CD14-positive monocyte (primary cell): ENCODE measurements around the gene SNX20. TPM values are rescaled to one million over a fixed set of nuclear protein-coding genes. Genes with fewer than 3 reads are reported as not detected.

ENCODE experiments used
- DNase-seq, 3 donors: peaks; one replicate each; pipeline ENCODE4 v3.0.0-alpha.2; 2011 to 2022
- H2AFZ ChIP-seq: 2 replicates; pipeline ENCODE4 v1.6.0; 2012; ENCODE audit warnings: mild to moderate bottlenecking, low read depth, low read length, inconsistent platforms; ENCODE audit not compliant: insufficient read depth, poor library complexity, severe bottlenecking
- H3K27ac ChIP-seq, 2 donors: 1 replicate in 1 of 2; 2 replicates in 1 of 2; pipeline ENCODE4 v1.5.1; 2012 to 2013; ENCODE audit warnings: low read length in 2 of 2, control low read depth in 1 of 2, inconsistent platforms in 1 of 2, low read depth in 1 of 2, mild to moderate bottlenecking in 1 of 2
- H3K27me3 ChIP-seq, 2 donors: one replicate each; pipeline versions ENCODE4 v1.6.0 to v1.6.1; 2011 to 2013; ENCODE audit warnings: low read length in 2 of 2; ENCODE audit not compliant: control insufficient read depth in 2 of 2, insufficient read depth in 2 of 2
- H3K36me3 ChIP-seq, 2 donors: replicated peaks in 1 of 2; 1 replicate in 1 of 2; 2 replicates in 1 of 2; pipeline versions ENCODE4 v1.5.1 to v1.6.1; 2012 to 2013; ENCODE audit warnings: low read length in 2 of 2, control low read depth in 1 of 2, inconsistent platforms in 1 of 2, mild to moderate bottlenecking in 1 of 2; ENCODE audit not compliant: insufficient read depth in 2 of 2, control insufficient read depth in 1 of 2
- H3K4me1 ChIP-seq, 2 donors: 1 replicate in 1 of 2; 2 replicates in 1 of 2; pipeline versions ENCODE4 v1.5.1 to v1.6.1; 2012 to 2013; ENCODE audit warnings: low read length in 2 of 2, control low read depth in 1 of 2, inconsistent platforms in 1 of 2, mild to moderate bottlenecking in 1 of 2, moderate library complexity in 1 of 2; ENCODE audit not compliant: insufficient read depth in 2 of 2, control insufficient read depth in 1 of 2
- H3K4me2 ChIP-seq: replicated peaks from 2 replicates; pipeline ENCODE3; 2012; ENCODE audit warnings: low read length, moderate library complexity, mild to moderate bottlenecking; ENCODE audit not compliant: poor library complexity, severe bottlenecking; ENCODE audit errors: extremely low read depth
- H3K4me3 ChIP-seq, 3 experiments: fragments of 200-600 bp in 1 of 3; sonication (generic) in 1 of 3; replicated peaks in 1 of 3; 1 replicate in 2 of 3; 2 replicates in 1 of 3; pipeline ENCODE4 v1.5.1; 2011 to 2013; ENCODE audit warnings: low read length in 3 of 3, mild to moderate bottlenecking in 3 of 3, control low read depth in 2 of 3, low read depth in 2 of 3, inconsistent platforms in 1 of 3, moderate library complexity in 1 of 3
- H3K79me2 ChIP-seq: 2 replicates; pipeline ENCODE4 v1.6.0; 2012; ENCODE audit warnings: mild to moderate bottlenecking, control low read depth, inconsistent platforms, low read length, moderate library complexity; ENCODE audit not compliant: insufficient read depth
- H3K9ac ChIP-seq: 2 replicates; pipeline ENCODE4 v1.6.0; 2017; ENCODE audit warnings: low read length, mild to moderate bottlenecking; ENCODE audit not compliant: insufficient read depth, poor library complexity, severe bottlenecking
- H3K9me3 ChIP-seq, 2 donors: replicated peaks in 1 of 2; 1 replicate in 1 of 2; 2 replicates in 1 of 2; pipeline versions ENCODE4 v1.5.1 to v1.6.1; 2012 to 2013; ENCODE audit warnings: low read length in 2 of 2, control low read depth in 1 of 2; ENCODE audit not compliant: control insufficient read depth in 1 of 2, insufficient read depth in 1 of 2
- H4K20me1 ChIP-seq: 2 replicates; pipeline ENCODE4 v1.6.0; 2012; ENCODE audit warnings: mild to moderate bottlenecking, low read length, control low read depth, moderate library complexity; ENCODE audit not compliant: insufficient read depth
- H3K27ac Mint-ChIP-seq, 7 donors: one replicate each; pipeline ENCODE4 v1.8.0; 2020; ENCODE audit warnings: mild to moderate bottlenecking in 7 of 7, mixed read lengths in 7 of 7, moderate library complexity in 6 of 7, inconsistent platforms in 2 of 7
- H3K27me3 Mint-ChIP-seq, 3 donors: one replicate each; pipeline ENCODE4 v1.8.0; 2021 to 2022; ENCODE audit warnings: low read depth in 3 of 3, mild to moderate bottlenecking in 3 of 3, mixed read lengths in 3 of 3, moderate library complexity in 3 of 3, inconsistent platforms in 1 of 3
- H3K36me3 Mint-ChIP-seq, 2 donors: one replicate each; pipeline ENCODE4 v1.8.0; 2020; ENCODE audit warnings: mixed read lengths in 2 of 2, inconsistent platforms in 1 of 2, mild to moderate bottlenecking in 1 of 2
- H3K4me1 Mint-ChIP-seq: one replicate; pipeline ENCODE4 v1.8.0; 2020; ENCODE audit warnings: mild to moderate bottlenecking, mixed read lengths
- H3K4me3 Mint-ChIP-seq, 2 donors: one replicate each; pipeline ENCODE4 v1.8.0; 2020; ENCODE audit warnings: mild to moderate bottlenecking in 2 of 2, mixed read lengths in 2 of 2, moderate library complexity in 1 of 2
- H3K9me3 Mint-ChIP-seq, 7 donors: one replicate each; pipeline ENCODE4 v1.8.0; 2020 to 2022; ENCODE audit warnings: mixed read lengths in 7 of 7, mild to moderate bottlenecking in 6 of 7, moderate library complexity in 6 of 7, inconsistent platforms in 2 of 7
- WGBS: methylation state at CpG from one replicate; pipeline ENCODE4 v1.1.5; 2013; ENCODE audit warnings: missing lambda C conversion rate; ENCODE audit not compliant: insufficient coverage; 5-methylcytosine and 5-hydroxymethylcytosine counted together
- intact Hi-C, 2 donors: fragments of 100-400 bp; cut with micrococcal nuclease; formaldehyde crosslinking; loops; one replicate each; pipeline versions ENCODE4 v1.15.0 to v1.15.1; 2023
- polyA plus RNA-seq, 3 donors: library from polyadenylated mRNA; depleted of rRNA in 1 of 3; unstranded in 2 of 3; stranded (reverse) in 1 of 3; fragments of 300-500 nt in 2 of 3; fragments of >200 nt in 1 of 3; fragmentation: Illumina TruSeq in 2 of 3; gene quantifications; 1 replicate in 2 of 3; 2 replicates in 1 of 3; pipeline ENCODE4 v1.2.3, GENCODE V29; 2012 to 2021
- TF ChIP-seq, protein P1 (sequence below): fragments of 200-600 bp; IDR thresholded peaks from one replicate; pipeline ENCODE4 v1.8.0; 2022; ENCODE audit warnings: antibody characterized with exemption, mild to moderate bottlenecking

SNX20 gene
- polyA plus RNA-seq, 3 donors: 51.0 to 83.2 (median 52.0) TPM

DNA sequence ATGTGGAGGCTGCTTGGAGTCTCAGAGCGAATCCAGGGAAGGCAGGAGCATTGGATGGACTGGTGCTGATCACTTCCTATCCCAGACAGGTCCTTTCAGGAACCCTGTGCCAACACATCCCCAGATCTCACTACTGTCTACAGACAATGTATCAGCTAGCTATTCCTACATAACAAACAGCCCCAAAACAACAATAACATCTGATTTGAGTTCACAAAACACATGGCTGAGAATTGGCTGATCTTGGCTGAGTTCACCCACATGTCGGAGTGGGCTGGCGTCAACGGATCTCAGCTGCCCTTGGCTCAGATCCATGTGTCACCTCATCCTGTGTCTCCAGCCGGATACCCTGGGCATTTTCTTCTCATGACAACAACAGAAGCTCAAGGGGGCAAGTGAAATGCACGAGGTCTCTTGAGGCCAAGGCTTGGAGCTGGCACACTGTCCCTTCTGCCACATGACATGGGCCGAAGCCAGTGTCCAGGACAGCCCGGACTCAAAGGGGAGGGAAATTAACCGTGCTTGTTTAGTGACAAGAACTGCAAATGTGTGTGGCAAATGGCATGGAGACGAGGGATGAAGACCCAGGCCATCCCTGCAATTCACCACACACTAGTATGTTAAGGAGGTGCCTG is 18.7 kb downstream of the SNX20 start:
- Histone ChIP-seq H3K4me2 (no peak overlapping the region), H3K9me3 (no peaks in the 10 kb centered on the region), H3K27me3 (no peaks in the 10 kb centered on the region), H3K9ac (no peak overlapping the region), H2AFZ (no peak overlapping the region), H3K27ac (no peak overlapping the region), H3K36me3 (no peaks in the 10 kb centered on the region), H3K79me2 (no peaks in the 10 kb centered on the region), H3K4me1 (peaks cover 27 to 36% of the 10 kb centered on the region in 2 donors), H3K4me3 (no peak overlapping the region), H4K20me1 (no peaks in the 10 kb centered on the region)
- Mint-ChIP-seq H3K27me3 (peaks cover 0 to 2% (median 0%) of the 10 kb centered on the region in 3 donors), H3K9me3 (peaks cover 0 to 5% (median 5%) of the 10 kb centered on the region in 7 donors), H3K4me1 (peaks cover 36% of the 10 kb centered on the region), H3K36me3 (peaks cover 7 to 9% of the 10 kb centered on the region in 2 donors), H3K27ac (no peak overlapping the region), H3K4me3 (no peak overlapping the region)
- TF ChIP-seq, protein P1, sequence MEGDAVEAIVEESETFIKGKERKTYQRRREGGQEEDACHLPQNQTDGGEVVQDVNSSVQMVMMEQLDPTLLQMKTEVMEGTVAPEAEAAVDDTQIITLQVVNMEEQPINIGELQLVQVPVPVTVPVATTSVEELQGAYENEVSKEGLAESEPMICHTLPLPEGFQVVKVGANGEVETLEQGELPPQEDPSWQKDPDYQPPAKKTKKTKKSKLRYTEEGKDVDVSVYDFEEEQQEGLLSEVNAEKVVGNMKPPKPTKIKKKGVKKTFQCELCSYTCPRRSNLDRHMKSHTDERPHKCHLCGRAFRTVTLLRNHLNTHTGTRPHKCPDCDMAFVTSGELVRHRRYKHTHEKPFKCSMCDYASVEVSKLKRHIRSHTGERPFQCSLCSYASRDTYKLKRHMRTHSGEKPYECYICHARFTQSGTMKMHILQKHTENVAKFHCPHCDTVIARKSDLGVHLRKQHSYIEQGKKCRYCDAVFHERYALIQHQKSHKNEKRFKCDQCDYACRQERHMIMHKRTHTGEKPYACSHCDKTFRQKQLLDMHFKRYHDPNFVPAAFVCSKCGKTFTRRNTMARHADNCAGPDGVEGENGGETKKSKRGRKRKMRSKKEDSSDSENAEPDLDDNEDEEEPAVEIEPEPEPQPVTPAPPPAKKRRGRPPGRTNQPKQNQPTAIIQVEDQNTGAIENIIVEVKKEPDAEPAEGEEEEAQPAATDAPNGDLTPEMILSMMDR: no peak
- WGBS: 95% methylated on average over 4 of the region's 10 CpGs
- no peak for DNase-seq
- intact Hi-C loops: loop anchor here (5.0 to 10.0 kb wide), 3 partner anchors 110 to 298 kb away; partner anchors contain the start of gene BRD7 (in 2 of the 2)

DNA sequence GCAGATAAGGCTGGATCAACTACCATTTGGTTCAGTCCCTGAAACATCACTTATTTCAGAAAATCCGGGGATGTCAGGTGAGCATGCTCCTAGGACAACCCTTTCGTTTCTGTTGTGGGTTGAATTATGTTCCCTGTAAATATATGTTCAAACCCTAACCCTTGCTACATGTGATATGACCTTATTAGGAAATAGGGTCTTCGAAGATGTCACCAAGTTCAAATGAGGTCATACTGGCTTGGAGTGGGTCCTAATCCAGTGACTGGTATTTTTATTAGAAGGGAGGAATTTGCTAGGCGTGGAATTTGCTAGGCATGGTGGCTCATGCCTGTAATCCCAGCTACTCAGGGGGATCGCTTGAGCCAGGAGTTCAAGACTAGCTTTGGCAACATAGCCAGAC is 21.3 kb downstream of the SNX20 start:
- TF ChIP-seq, protein P1: no peak
- Mint-ChIP-seq H3K4me3 (no peak overlapping the region), H3K27me3 (peaks cover 0 to 2% (median 0%) of the 10 kb centered on the region in 3 donors), H3K4me1 (peaks cover 18% of the 10 kb centered on the region), H3K9me3 (peaks cover 1 to 5% (median 5%) of the 10 kb centered on the region in 7 donors), H3K36me3 (peaks cover 7 to 9% of the 10 kb centered on the region in 2 donors), H3K27ac (no peak overlapping the region)
- no peaks in the 10 kb centered on the region for H3K79me2 ChIP-seq
- no peaks in the 10 kb centered on the region for H4K20me1 ChIP-seq
- H3K27ac ChIP-seq: no peak overlapping the region
- H3K4me1 ChIP-seq: peaks cover 7 to 10% of the 10 kb centered on the region in 2 donors
- 80% methylated on average over 1 of the region's 5 CpGs for WGBS
- H2AFZ ChIP-seq: no peak overlapping the region
- intact Hi-C loops: loop anchor here (5.0 to 10.0 kb wide), 3 partner anchors 108 to 295 kb away; partner anchors contain the start of gene BRD7 (in 2 of the 2)
- no peak for DNase-seq
- no peak overlapping the region for H3K9ac ChIP-seq
- H3K27me3 ChIP-seq: no peaks in the 10 kb centered on the region
- no peak overlapping the region for H3K4me2 ChIP-seq
- H3K4me3 ChIP-seq: no peak overlapping the region
- no peaks in the 10 kb centered on the region for H3K9me3 ChIP-seq
- no peaks in the 10 kb centered on the region for H3K36me3 ChIP-seq
